Lower leg skin (tissue), 4 donors: ENCODE results near the gene GJB5. TPM values are rescaled to one million over a fixed set of nuclear protein-coding genes. Genes with fewer than 3 reads are reported as not detected.

Source experiments
- DNase-seq, 2 donors: peaks; one replicate each; pipeline ENCODE4 v3.0.0-alpha.2; 2019; ENCODE audit warnings: low spot score in 2 of 2
- H3K4me3 ChIP-seq: fragments of 200-600 bp; sonication (generic); 2 replicates; pipeline ENCODE4 v1.5.1; 2017; ENCODE audit warnings: mild to moderate bottlenecking, low read depth; ENCODE audit not compliant: poor library complexity, severe bottlenecking
- POLR2A ChIP-seq, 2 donors: fragments of 450-650 bp; IDR thresholded peaks; one replicate each; pipeline ENCODE4 v1.6.1; 2016 to 2017; ENCODE audit warnings: antibody characterized with exemption in 2 of 2, mild to moderate bottlenecking in 1 of 2, moderate library complexity in 1 of 2
- WGBS, 2 donors: methylation state at CpG; one replicate each; pipeline ENCODE4 v1.1.5; 2018; 5-methylcytosine and 5-hydroxymethylcytosine counted together
- intact Hi-C: fragments of 100-400 bp; cut with DNase I; formaldehyde crosslinking; loops from one replicate; pipeline ENCODE4 v1.15.0; 2023; ENCODE audit warnings: low total_unique reads
- total RNA-seq, 4 donors: library from RNA; depleted of rRNA; stranded (reverse); fragments of >200 nt; gene quantifications; one replicate each; pipeline ENCODE4 v1.1.0, GENCODE V29; 2016
- TF ChIP-seq, protein P1 (sequence below), 3 donors: fragments of 450-650 bp; IDR thresholded peaks; one replicate each; pipeline ENCODE4 v1.5.1; 2016; ENCODE audit warnings: antibody characterized with exemption in 3 of 3, mild to moderate bottlenecking in 3 of 3, moderate library complexity in 2 of 3

The GJB5 gene
- total RNA-seq, 4 donors from 2014 or later: 105 to 156 (median 134) TPM

GRCh38 chr1:34740161-34740868, 14.5 kb upstream of the GJB5 start:
- DNase-seq: no peak
- TF ChIP-seq POLR2A (IDR thresholded peaks at IDR 0.05): no peak
- TF ChIP-seq, protein P1, sequence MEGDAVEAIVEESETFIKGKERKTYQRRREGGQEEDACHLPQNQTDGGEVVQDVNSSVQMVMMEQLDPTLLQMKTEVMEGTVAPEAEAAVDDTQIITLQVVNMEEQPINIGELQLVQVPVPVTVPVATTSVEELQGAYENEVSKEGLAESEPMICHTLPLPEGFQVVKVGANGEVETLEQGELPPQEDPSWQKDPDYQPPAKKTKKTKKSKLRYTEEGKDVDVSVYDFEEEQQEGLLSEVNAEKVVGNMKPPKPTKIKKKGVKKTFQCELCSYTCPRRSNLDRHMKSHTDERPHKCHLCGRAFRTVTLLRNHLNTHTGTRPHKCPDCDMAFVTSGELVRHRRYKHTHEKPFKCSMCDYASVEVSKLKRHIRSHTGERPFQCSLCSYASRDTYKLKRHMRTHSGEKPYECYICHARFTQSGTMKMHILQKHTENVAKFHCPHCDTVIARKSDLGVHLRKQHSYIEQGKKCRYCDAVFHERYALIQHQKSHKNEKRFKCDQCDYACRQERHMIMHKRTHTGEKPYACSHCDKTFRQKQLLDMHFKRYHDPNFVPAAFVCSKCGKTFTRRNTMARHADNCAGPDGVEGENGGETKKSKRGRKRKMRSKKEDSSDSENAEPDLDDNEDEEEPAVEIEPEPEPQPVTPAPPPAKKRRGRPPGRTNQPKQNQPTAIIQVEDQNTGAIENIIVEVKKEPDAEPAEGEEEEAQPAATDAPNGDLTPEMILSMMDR (IDR thresholded peaks at IDR 0.05): no peak
- no peak overlapping the region for H3K4me3 ChIP-seq
- intact Hi-C loops: loop anchor here (5.0 kb wide), 1 partner anchor 1108 kb away; no protein-coding TSS in a partner anchor
- 47 to 48% methylated on average over 18 of the region's 18 CpGs for WGBS, 2 donors

GRCh38 chr1:34742667-34743270, 12.1 kb upstream of the GJB5 start:
- 11 to 29% methylated on average over 6 to 16 of the region's 16 CpGs for WGBS, 2 donors
- intact Hi-C loops: loop anchor here (5.0 kb wide), 1 partner anchor 1110 kb away; no protein-coding TSS in a partner anchor
- H3K4me3 ChIP-seq: no peak overlapping the region
- no peak for TF ChIP-seq POLR2A (IDR thresholded peaks at IDR 0.05)
- TF ChIP-seq, protein P1 (IDR thresholded peaks at IDR 0.05): peak in 1 of 3 donors; percentile 31
- peak; percentile 55 to 92 for DNase-seq

- no peak for TF ChIP-seq POLR2A (IDR thresholded peaks at IDR 0.05)
- TF ChIP-seq, protein P1 (IDR thresholded peaks at IDR 0.05): no peak
- no peak for DNase-seq
- H3K4me3 ChIP-seq: no peak overlapping the region
- WGBS, 2 donors: 86 to 89% methylated on average over 6 of the region's 6 CpGs
- intact Hi-C loops: loop anchor here (5.0 kb wide), 1 partner anchor 1111 kb away; no protein-coding TSS in a partner anchor
These were observed 11.1 kb upstream of the GJB5 start for GRCh38 chr1:34743775-34744174.

- DNase-seq: peak in 1 of 2 donors; percentile 56
- no peak overlapping the region for H3K4me3 ChIP-seq
- TF ChIP-seq, protein P1 (IDR thresholded peaks at IDR 0.05): no peak
- TF ChIP-seq POLR2A (IDR thresholded peaks at IDR 0.05): no peak
- intact Hi-C loops: loop anchor here (5.0 kb wide), 1 partner anchor 1113 kb away; no protein-coding TSS in a partner anchor
- 69 to 89% methylated on average over 3 of the region's 3 CpGs for WGBS, 2 donors
These were observed 10.0 kb upstream of the GJB5 start for GRCh38 chr1:34744851-34745250.

GRCh38 chr1:34745666-34746065, 9.2 kb upstream of the GJB5 start:
- intact Hi-C loops: no loop called here
- peak in 1 of 2 donors; percentile 74 for DNase-seq
- 65 to 72% methylated on average over 5 of the region's 5 CpGs for WGBS, 2 donors
- H3K4me3 ChIP-seq: no peak overlapping the region
- no peak for TF ChIP-seq POLR2A (IDR thresholded peaks at IDR 0.05)
- TF ChIP-seq, protein P1 (IDR thresholded peaks at IDR 0.05): no peak
